ENCODE measurements around the gene EIF2D.

- no peak for TF ChIP-seq EZH2 (IDR thresholded peaks at IDR 0.05; ENCODE audit: borderline replicate concordance, low read depth, low read length, severe bottlenecking)
- no peak for TF ChIP-seq CTCF (IDR thresholded peaks at IDR 0.05; ENCODE audit: borderline replicate concordance, extremely low read depth, low read length, poor library complexity, severe bottlenecking)
Observed at GRCh38 chr1:206604861-206605260, 7.4 kb downstream of the EIF2D start.

Data from DND-41 (cell line).